ENCODE results near the gene PSMG3.
"Not testable (repeated sequence)": the region's sequence is repeated elsewhere in the genome, so short reads cannot be mapped to it uniquely, and the experiment has no call there.

Gene PSMG3

DNA sequence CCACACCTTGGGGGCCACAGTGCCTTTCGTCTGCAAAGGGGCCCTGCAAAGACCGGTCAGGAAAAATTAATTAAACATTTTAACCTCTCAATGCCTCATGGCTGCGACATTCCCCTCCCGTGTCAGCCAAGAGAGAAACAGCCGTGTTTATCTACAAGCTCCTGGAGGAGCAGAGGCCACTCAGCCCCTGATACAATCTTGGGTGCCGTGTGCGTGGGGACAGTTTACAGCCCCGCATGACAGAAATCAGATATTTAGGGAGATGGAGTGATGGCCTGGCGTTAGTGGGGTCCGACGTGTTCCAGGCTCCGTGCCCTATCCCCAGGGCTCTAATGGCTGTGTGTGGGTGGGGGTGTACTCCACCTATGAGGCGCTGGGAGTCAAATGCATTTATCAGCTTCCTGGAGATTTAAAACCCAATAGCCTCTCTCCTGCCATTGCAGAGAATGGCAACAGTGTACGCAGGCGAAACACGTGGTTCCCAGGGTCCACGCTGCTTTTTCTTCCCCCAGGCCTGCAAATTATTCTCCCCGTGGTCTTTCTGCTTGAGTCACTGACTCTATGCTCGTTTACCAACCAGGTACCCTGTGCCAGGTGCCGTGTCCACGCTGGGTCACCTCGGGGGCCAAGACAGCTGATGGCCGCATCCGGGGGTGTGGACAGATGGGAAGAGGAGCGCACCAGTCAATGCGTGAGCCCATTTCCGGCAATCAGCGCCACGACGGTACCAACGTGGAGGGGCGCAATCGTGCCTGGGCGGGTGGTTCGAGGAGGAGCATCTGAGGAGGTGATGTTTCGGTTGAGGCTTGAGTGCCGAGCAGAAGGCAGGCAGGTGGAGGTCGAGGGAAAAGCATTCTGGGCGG lies 26.6 kb upstream of the PSMG3 start:
- no peak for DNase-seq

DNA sequence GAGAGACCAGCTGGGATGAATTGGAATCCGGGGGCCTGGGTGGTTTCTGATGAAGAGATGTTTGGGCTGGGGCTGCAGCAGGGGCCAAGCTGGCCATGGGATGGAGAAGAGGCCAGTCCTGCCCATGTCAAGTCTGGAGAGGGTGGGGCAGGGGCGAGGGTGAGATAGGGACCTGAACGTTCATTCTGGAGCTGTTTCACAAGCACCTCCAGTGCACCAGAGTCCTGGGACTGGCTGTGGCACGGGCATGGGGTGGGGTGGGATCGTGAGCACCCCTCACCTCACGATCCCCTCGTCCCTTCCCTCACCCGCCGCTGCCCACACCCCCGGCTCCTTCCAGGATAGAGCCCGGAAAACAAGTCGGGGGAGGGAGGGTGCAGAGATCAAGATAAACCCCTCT lies 25.8 kb upstream of the PSMG3 start:
- DNase-seq = no peak

DNA sequence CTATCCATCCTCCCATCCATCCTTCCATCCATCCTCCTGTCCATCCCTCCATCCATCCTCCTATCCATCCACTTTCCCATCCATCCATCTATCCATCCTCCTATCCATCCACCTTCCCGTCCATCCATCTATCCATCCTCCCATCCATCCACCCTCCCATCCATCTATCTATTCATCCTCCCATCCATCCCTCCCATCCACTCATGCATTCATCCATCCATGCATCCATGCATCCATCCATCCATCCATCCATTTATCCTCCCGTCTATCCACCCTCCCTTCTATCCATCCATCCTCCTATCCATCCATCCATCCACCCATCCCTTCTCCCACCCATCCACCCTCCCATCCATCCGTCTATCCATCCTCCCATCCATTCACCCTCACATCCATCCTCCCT lies 25.2 kb upstream of the PSMG3 start:
- no peak for DNase-seq

DNA sequence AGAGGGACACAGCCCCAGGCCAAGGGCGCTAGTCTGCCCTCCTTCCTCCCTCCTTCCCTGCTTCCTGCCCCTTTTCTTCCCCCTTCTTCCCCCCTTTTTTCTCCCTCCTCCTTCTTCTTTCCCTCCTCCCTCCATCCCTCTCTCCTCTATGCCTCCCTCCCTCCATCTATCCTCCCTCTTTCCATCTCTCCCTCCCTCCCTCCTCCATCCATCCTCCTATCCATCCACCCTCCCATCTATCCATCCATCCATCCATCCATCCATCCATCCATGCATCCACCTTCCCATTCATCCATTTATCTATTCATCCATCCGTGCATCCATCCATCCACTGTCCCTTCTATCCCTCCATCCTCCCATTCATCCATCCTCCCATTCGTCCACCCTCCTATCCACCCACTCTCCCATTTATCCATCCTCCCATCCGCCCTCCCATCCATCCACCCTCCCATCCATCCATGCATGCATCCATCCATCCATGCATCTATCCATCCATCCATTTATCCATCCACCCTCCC lies 24.1 kb upstream of the PSMG3 start:
- no peak for DNase-seq

DNA sequence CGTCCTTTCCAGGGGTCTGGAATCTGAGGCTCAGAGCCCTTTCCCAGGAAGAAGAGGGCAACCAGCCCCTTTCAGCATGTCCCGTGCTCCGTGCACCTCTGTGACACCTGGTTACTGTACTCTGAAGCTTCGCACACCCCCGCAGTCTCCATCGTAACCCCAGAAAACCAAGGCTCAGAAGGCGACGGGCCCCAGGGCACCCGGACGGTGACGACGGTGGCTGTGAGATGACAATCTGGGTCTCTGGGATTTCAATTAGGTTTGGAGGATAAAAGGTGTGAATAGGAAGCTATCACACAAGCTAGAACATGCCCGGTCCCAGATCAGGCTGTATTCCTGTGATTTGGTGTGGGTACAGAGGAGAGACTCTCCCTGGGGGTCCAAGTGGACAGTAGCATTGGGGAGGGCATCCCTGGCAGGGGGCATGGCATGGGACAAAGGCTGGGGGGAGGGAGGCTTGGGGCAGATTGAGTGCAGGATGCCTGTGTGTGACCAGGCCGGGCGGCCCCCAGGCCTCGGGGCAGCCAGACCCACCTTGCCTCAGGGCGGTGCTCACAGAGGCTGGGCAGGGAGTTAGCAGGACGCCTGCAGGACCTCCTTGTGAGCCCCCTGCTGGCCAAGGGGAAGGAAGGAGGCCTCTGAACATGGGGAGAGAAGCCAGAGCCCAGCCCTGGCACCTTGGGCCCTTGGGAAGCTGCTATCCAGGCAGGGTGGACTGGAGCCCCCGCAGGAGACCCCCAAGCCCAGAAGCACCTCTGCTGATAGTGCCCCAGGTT lies 23.4 kb upstream of the PSMG3 start:
- no peak for DNase-seq

DNA sequence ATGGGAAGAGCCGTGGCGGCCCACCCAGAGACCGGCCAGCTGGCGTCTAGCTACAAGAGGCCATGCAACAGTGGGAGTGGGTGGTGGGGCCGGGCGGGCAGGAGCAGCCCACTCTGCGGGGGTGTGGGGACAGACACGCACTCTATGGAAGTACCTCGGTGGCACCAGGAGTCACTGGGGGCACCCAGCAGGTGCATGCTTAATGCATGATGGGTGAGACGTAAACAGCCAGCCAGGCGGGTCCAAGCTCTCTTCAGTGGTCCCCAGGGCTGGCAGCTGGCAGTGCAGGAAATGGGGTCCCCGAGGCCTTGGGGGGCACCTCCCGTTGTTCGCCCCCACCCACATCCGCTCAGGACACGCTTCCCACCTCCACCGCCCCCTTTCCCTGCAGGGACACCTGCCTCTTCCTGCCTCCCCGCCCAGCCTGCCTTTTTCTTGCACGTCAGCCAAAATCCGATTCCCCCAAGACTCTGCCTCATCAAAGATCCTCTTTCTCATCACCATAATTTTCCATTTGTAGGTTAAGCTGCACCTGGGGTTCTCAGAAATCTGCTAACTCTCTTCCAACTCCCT lies 22.6 kb upstream of the PSMG3 start:
- no peak for DNase-seq

DNA sequence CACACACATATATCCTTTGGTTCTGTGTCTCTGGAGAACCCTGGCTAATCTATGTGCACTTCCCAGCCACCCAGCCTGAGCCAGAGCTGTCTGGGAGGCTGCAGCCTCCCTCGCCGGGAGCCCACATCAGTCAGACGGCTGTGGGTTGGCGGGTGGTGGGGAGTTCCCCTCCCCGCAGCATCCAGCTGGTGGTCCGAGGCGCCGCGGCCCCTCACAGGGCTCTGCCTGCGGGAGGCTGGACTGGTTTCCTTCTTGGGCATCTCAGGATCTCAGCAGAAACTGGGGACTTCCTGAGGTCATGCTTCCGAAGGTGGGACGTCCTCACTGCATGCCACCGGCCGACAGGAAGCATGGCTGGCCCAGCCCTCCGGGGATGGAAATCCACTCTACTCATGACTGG lies 22.0 kb upstream of the PSMG3 start:
- DNase-seq = no peak

DNA sequence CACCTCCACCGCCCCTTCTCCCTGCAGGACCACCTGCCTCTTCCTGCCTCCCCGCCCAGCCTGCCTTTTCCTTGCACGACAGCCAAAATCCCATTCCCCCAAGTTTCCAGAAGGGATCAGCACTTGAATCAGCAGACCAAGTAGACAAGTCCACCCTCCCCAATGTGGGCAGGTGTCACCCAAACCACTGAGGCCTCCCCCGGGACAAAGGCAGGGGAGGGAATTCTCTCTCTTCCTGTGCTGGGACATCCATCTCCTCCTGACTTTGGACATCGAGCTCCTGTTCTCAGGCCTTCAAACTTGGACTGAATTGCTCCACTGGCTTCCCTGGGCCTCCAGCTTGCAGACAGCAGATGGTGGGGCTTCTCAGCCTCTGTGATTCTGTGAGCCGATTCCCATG lies 21.6 kb upstream of the PSMG3 start:
- no peak for DNase-seq

DNA sequence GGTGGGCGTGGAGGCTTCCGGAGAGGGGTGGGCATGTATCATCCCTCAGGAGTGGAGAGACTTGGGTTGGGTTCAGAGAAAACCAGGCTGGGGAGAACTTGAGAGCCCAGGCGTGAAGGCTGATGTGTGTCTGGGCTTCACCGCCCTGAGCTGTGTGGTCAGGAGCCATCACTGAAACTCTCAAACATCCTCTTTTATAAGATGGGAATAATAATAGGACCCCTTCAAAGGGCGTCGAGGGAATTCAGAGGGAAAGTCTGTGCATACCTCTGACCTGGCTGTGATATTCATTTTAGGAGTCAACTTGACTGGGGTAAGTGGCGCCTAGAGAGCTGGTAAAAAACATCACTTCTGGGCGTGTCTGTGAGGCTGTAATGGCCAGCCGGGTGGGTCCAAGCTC lies 21.1 kb upstream of the PSMG3 start:
- no peak for DNase-seq

DNA sequence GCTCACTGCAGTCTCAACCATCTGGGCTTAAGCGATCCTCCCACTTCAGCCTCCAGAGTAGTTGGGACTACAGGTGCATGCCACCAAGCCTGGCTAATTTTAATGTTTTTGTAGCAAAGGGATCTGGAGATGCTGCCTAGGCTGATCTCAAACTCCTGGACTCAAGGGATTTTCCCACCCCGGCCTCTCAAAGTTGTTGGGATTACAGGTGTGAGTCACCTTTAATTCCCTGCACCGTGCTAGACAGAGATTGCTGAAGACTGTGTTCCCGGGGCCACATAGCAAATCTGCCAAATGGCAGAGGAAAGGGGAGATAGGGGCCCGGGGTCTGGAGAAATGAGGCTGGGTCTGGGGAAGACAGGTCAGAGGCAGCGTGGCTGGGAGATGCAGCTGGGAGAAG lies 20.6 kb upstream of the PSMG3 start:
- no peak for DNase-seq

DNA sequence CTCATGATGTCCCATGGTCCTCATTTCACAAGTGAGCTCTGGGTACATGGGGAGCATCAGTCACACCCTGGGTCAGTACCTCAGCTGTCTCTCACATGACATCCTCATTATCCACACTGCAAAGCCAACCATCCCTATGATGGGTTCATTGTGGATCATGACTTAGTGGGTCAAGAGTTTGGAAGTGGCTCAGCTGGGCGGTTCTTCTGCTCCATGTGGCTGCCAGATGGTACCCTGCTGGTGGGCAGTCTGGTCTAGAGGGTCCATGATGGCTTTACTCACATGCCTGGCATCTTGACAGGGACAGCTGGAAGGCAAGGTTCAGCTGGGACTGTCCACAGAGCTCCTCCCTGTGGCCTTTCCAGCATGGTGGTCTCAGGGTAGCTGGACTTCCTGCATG lies 19.1 kb upstream of the PSMG3 start:
- no peak for DNase-seq

DNA sequence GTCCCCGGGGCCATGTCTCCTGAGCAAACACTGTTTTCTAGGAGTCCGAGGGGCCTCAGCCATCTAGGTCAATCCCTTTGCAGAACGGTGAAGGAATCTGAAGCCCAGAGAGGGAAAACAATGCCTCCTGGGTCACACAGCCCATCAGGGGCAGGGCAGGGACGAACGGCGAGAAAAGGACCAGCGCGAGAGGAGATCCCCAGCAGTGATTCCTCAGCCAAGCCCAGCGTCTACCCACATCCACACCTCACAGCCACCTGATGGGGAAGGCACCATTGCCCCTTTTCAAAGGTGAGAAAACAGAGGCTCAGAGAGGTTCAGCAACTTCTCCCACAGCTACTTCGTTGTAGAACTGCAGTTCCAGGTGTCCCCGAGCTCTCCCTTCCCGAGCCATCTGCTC lies 17.9 kb upstream of the PSMG3 start:
- no peak for DNase-seq

DNA sequence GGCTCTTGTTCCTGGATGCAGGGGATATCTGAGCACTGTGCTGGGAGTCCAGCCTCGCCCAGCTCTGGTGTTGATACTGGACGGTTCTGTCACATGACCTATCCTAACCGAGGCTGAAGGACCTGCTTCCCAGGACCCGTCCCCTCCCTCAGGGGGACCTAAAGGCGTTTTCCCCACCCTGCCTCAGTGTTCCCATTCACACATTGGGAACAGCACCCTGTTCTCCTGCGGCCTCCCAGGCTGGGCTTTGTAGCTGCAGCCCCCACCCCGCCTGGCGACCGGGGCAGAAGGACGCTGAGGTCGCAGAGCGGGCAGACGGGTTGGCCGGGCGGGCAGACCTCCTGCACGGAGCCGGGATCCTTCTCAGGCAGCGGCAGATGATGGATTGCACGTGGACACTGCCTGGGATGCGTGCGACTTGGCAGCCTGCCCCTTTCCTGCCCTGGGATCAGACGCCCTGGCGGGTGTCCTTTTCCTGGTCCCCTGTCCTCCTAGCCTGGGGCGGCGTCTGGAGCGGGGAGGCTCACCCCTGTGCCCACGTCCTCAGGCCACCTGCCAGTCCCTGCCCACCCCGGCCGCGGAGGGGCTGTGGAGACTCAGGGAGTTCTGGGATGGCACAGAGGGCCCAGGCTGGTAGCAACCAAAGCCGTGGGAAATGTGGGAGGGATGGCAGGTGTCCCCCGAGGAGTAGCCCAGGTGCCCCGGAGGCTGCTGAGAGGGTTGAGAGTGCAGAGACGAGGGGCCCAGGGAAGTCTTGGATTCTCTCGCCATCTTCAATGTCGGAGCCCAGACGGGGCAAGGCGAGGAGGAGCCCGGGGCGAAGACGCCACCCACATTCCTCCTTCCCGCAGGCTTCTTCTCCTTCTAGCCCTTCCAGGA lies 17.2 kb upstream of the PSMG3 start:
- no peak for DNase-seq

DNA sequence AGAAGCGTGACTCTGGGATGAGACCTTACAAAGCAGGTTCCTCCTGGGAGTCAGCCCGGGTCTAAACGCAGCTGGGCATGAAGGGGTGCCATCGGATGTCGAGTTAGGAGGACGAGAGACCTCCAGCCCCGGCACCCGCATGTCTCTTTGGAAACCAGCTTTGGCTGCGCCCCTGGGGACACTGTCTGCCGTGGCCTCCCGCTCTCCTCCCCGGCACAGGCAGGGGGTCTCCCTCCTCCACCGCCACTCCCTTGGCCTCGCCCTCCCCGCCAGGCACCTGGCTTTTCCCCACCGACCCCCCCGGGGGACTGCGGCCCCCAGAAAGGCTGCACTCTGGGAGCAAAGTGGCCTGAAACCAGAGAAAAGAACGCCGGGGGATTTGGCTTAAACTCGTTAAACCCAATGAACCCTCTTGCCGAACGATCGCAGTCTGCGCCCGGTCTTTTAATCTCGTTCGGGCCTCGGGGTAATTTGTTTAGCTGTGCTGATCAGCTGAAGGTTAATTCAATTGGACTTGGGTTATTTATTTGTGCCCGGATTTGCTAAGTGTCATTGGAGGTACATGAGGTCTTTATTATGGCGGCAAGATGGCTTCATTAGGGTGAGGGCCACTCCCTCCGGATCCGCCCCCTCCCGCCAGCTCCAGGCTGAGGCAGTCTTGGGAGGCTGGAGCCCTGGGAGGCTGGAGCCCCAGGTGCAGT lies 16.4 kb upstream of the PSMG3 start:
- no peak for DNase-seq

DNA sequence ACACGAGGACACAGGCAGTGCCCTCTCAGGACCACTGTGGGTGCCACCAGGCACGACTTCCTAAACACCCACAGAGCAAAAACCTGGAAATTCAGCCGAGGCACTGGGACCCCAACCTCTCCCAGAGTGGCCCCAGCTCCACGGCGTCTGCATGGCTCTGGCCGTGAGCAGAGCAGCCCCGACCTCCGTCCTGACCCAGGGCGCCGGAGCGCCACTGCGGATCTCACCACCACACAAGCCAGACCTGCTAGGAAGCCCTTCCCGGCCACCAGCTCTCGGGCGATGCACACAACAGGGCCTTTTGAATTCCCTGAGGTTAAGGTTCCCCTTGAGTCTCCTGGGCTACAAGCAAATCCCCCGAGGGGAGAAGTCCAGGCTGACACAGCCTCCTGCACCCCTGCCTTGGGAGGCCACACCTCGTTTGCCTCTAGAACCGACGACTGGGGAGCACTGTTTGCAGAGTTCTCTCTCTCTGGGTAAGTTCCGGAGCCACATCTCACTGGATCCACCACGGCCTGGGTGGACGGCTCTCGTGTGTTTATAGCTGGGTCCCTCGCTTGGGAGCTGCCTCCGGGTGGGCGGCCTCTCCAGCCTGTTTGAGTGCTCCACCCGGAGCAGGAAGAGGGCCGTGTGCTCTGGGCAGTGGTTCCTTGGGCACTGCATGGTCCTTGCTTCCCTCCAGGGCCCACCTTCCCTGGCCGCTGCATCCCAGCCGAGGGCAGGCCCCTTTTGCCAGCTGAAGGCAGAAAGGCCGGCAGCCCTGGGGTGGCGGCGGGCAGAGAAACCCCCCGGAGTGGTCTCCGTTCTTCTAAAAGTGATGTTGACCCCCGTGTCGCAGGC lies 15.5 kb upstream of the PSMG3 start:
- DNase-seq = no peak

DNA sequence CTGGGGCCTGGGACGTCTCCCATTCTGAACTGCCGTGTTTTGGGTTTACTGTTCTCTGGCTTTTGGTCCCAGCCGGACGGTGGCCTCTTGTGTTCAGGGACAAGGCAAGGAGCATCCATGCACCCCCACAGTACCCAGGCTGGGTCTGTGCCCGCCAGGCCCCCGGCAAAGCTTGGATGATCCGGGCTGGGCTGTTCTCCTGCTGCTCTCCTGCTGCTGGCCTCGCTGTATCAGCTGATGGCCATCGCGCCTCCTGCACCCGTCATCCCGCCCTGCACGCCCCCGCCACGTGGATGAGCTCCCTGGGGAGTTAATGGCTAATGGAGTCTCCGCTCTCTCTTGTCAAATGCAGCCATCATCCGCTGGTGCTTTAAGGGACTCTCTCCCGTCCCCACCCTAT lies 14.9 kb upstream of the PSMG3 start:
- no peak for DNase-seq

DNA sequence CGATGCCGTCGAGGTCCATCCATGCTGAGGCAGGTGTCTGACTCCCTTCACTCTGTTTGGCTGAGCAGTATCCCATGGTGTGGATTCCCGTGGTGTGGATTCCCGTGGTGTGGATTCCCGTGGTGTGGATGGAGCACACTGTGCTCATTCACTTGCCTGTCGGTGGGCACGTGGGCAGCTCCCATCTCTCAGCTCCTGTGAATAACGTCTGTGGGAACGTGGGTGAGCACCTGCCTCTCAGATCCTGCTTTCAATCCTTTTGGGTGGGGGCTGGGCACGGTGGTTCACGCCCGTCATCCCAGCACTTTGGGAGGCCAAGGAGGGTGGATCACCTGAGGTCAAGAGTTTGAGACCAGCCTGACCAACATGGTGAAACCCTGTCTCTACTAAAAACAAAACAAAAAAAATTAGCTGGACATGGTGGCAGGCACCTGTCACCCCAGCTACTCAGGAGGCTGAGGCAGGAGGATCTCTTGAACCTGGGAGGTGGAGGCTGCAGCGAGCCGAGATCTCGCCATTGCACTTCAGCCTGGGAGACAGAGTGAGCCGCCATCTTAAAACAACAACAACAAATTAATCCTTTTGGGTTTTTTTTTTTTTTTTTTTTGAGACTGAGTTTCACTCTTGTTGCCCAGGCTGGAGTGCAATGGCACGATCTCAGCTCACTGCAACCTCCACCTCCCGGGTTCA lies 13.6 kb upstream of the PSMG3 start:
- DNase-seq = not testable (repeated sequence)

DNA sequence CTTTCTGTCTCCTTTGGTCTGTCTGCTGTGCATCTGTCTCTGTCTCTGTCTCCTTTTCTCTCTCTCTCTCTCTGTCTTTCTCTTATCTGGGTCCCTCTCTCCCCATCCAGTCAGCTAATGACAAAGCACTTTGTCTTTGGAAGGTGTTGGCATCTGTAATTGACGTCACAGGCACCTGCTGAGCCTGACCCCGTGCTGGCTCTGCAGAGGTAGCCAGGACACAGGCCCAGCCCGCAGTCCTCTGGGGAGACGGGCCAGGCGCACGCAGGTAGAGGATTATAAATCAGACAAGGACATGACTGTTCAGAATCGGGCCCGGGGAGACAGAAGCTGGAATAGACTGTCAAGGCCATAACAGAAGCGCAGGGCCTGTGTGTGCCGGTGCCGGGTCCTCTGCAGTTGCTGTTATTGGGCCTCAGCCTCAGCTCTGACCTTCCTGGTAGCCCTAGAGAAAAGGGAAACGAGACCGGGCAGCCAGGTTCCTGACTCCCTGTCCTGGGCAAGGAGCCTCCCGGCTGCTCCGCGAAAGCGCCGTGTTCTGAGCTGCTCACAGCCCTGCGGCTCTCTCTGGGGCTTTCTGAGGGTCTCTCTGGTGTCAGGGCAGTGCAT lies 10.7 kb upstream of the PSMG3 start:
- DNase-seq = no peak
